Neural cell (in vitro differentiated cells): ENCODE results near the gene NXF3.
"Not testable (repeated sequence)": the region's sequence is repeated elsewhere in the genome, so short reads cannot be mapped to it uniquely, and the experiment has no call there.

Source experiments
- CTCF ChIP-seq: fragments of 450-650 bp; IDR thresholded peaks from 2 replicates; pipeline ENCODE4 v1.5.1; 2014; ENCODE audit warnings: antibody characterized with exemption, mild to moderate bottlenecking, moderate library complexity; ENCODE audit not compliant: poor library complexity, severe bottlenecking
- EZH2 ChIP-seq: fragments of 200-600, 300-800 bp; shearing (Covaris generic), sonication (generic); IDR thresholded peaks from 2 replicates; pipeline ENCODE4 v1.6.1; 2014; ENCODE audit warnings: antibody characterized with exemption, low read length, borderline replicate concordance, mild to moderate bottlenecking; ENCODE audit not compliant: insufficient read depth, poor library complexity, severe bottlenecking
- MXI1 ChIP-seq: fragments of 450-650 bp; conservative IDR thresholded peaks from 2 replicates; pipeline ENCODE4 v1.6.1; 2014; ENCODE audit warnings: antibody characterized with exemption, mild to moderate bottlenecking; ENCODE audit not compliant: poor library complexity, severe bottlenecking
- POLR2AphosphoS5 ChIP-seq: IDR thresholded peaks from 2 replicates; pipeline ENCODE4 v1.6.1; 2012

- TF ChIP-seq MXI1, CTCF, POLR2AphosphoS5, EZH2: not testable (repeated sequence)
Measured at GRCh38 chrX:103103866-103104265, 10.9 kb upstream of the NXF3 start.
